Glutamatergic neuron (in vitro differentiated cells): Measurements from ENCODE around the gene WDFY4. TPM values are rescaled to one million over a fixed set of nuclear protein-coding genes. Genes with fewer than 3 reads are reported as not detected.

Experiments
- DNase-seq: peaks from one replicate; pipeline ENCODE4 v3.0.0; 2022
- H3K27ac Mint-ChIP-seq: one replicate; pipeline ENCODE4 v1.8.0; 2020; ENCODE audit warnings: mild to moderate bottlenecking, mixed read lengths, inconsistent platforms; ENCODE audit not compliant: unreplicated experiment
- H3K27me3 Mint-ChIP-seq: one replicate; pipeline ENCODE4 v1.8.0; 2020; ENCODE audit warnings: mild to moderate bottlenecking, moderate library complexity, mixed read lengths, inconsistent platforms; ENCODE audit not compliant: unreplicated experiment
- H3K36me3 Mint-ChIP-seq: one replicate; pipeline ENCODE4 v1.8.0; 2020; ENCODE audit warnings: mild to moderate bottlenecking, mixed read lengths, inconsistent platforms; ENCODE audit not compliant: unreplicated experiment
- H3K4me1 Mint-ChIP-seq: one replicate; pipeline ENCODE4 v1.8.0; 2020; ENCODE audit warnings: mild to moderate bottlenecking, low read depth, mixed read lengths, inconsistent platforms; ENCODE audit not compliant: unreplicated experiment
- H3K4me3 Mint-ChIP-seq: one replicate; pipeline ENCODE4 v1.8.0; 2020; ENCODE audit warnings: mild to moderate bottlenecking, mixed read lengths, inconsistent platforms; ENCODE audit not compliant: unreplicated experiment
- H3K9me3 Mint-ChIP-seq: one replicate; pipeline ENCODE4 v1.8.0; 2020; ENCODE audit warnings: mild to moderate bottlenecking, moderate library complexity, mixed read lengths, inconsistent platforms; ENCODE audit not compliant: unreplicated experiment
- CTCF ChIP-seq: fragments of 200-600 bp; sonication (generic); IDR thresholded peaks from one replicate; pipeline ENCODE4 v1.5.0; 2021; ENCODE audit not compliant: partially characterized antibody, unreplicated experiment
- total RNA-seq: library from RNA; stranded (reverse); fragmentation: NEBNext Ultra II Directional; extraction: Animal tissue kit (Norgen Biotek cat#: 25700); gene quantifications from one replicate; pipeline ENCODE4 v1.2.1, GENCODE V29; 2021; ENCODE audit not compliant: unreplicated experiment

WDFY4 gene
- total RNA-seq, 1 donor from 2014 or later, result not detected

GRCh38 chr10:48693206-48693605 lies 8.5 kb downstream of the WDFY4 start:
- Mint-ChIP-seq H3K4me1 (peaks cover 22% of the 10 kb centered on the region), H3K27me3 (peaks cover 4% of the 10 kb centered on the region), H3K27ac (no peak overlapping the region), H3K9me3 (peaks cover 7% of the 10 kb centered on the region), H3K4me3 (no peak overlapping the region), H3K36me3 (peaks cover 4% of the 10 kb centered on the region)
- no peak for TF ChIP-seq CTCF
- no peak for DNase-seq

- DNase-seq, result no peak
- H3K4me1 Mint-ChIP-seq, result peaks cover 22% of the 10 kb centered on the region
- H3K27me3 Mint-ChIP-seq, result peaks cover 4% of the 10 kb centered on the region
- H3K9me3 Mint-ChIP-seq, result peaks cover 7% of the 10 kb centered on the region
- no peak overlapping the region for H3K4me3 Mint-ChIP-seq
- no peak for TF ChIP-seq CTCF
- H3K27ac Mint-ChIP-seq, result peak overlapping the region; percentile 33
- H3K36me3 Mint-ChIP-seq, result peaks cover 9% of the 10 kb centered on the region
These were observed 9.8 kb downstream of the WDFY4 start for GRCh38 chr10:48694371-48695030.

GRCh38 chr10:48695636-48696534 lies 11.2 kb downstream of the WDFY4 start:
- peaks cover 22% of the 10 kb centered on the region for H3K4me1 Mint-ChIP-seq
- H3K4me3 Mint-ChIP-seq, result no peak overlapping the region
- DNase-seq, result no peak
- H3K27ac Mint-ChIP-seq, result no peak overlapping the region
- H3K27me3 Mint-ChIP-seq, result peaks cover 2% of the 10 kb centered on the region
- no peak for TF ChIP-seq CTCF
- peaks cover 7% of the 10 kb centered on the region for H3K9me3 Mint-ChIP-seq
- peaks cover 5% of the 10 kb centered on the region for H3K36me3 Mint-ChIP-seq

GRCh38 chr10:48696535-48696873 lies 11.8 kb downstream of the WDFY4 start:
- H3K9me3 Mint-ChIP-seq, result peaks cover 7% of the 10 kb centered on the region
- no peak overlapping the region for H3K27ac Mint-ChIP-seq
- no peak overlapping the region for H3K4me3 Mint-ChIP-seq
- DNase-seq, result no peak
- H3K27me3 Mint-ChIP-seq, result peaks cover 2% of the 10 kb centered on the region
- no peak for TF ChIP-seq CTCF
- peaks cover 22% of the 10 kb centered on the region for H3K4me1 Mint-ChIP-seq
- H3K36me3 Mint-ChIP-seq, result peaks cover 5% of the 10 kb centered on the region

- no peak for DNase-seq
- Mint-ChIP-seq H3K27me3 (peaks cover 2% of the 10 kb centered on the region), H3K36me3 (peaks cover 5% of the 10 kb centered on the region), H3K4me3 (no peak overlapping the region), H3K4me1 (peaks cover 18% of the 10 kb centered on the region), H3K9me3 (peaks cover 7% of the 10 kb centered on the region), H3K27ac (no peak overlapping the region)
- TF ChIP-seq CTCF, result no peak
These were observed 12.4 kb downstream of the WDFY4 start for GRCh38 chr10:48697091-48697490.
